K562 (cell line): ENCODE results near the gene TMEM167B. TPM values are rescaled to one million over a fixed set of nuclear protein-coding genes. Genes with fewer than 3 reads are reported as not detected.

Experiments used
- ATAC-seq: fragments of 200-7000 bp; cut with Tn5 transposase; 3 replicates; pipeline ENCODE4 v1.9.1; 2020; ENCODE audit warnings: moderate library complexity
- BruUV-seq: library from RNA; stranded (reverse); fragments of 400-500 nt; replicated peaks from 2 replicates; lab custom pipeline; 2021; lab: Mats Ljungman, UMichigan
- CTCF ChIA-PET: fragments of 300-600 bp; formaldehyde crosslinking; extraction: SDS; loops from one replicate; lab custom pipeline; 2021; ENCODE audit warnings: low intra/inter-chr PET ratio; lab: Yijun Ruan, JAX
- POLR2A ChIA-PET: fragments of 300-600, 350-650 bp; sonication (Branson Sonifier 250); formaldehyde crosslinking; extraction: SDS; loops from one replicate; lab custom pipeline; 2021; ENCODE audit warnings: antibody characterized with exemption, inconsistent platforms; lab: Yijun Ruan, JAX
- DNase-seq, 4 experiments: peaks; one replicate each; pipeline versions ENCODE4 v3.0.0 to v3.0.0-alpha.2; 2011 to 2018; ENCODE audit warnings: low spot score in 3 of 4, mixed read lengths in 3 of 4; ENCODE audit errors: extremely low read depth in 1 of 4
- FAIRE-seq: peaks from 2 replicates; lab custom pipeline; 2011; peaks lifted over from hg19 to GRCh38; lab: Jason Lieb, UNC
- H2AFZ ChIP-seq: 2 replicates; pipeline ENCODE4 v1.6.0; 2011; ENCODE audit warnings: low read depth, low read length, control low read depth, inconsistent platforms
- H3K27ac ChIP-seq: fragments of 200-600 bp; 3 replicates; pipeline ENCODE4 v1.8.0; 2011; ENCODE audit warnings: low read depth, mild to moderate bottlenecking, control low read depth, inconsistent platforms, low read length, moderate library complexity, mixed read lengths; ENCODE audit errors: extremely low read depth
- H3K27me3 ChIP-seq, 2 experiments: fragments of 300-600 bp in 1 of 2; 2 replicates in 1 of 2; 3 replicates in 1 of 2; pipeline versions ENCODE4 v1.6.0 to v1.8.0; 2011; ENCODE audit warnings: inconsistent platforms in 2 of 2, low read length in 2 of 2, mild to moderate bottlenecking in 1 of 2, mixed read lengths in 1 of 2, moderate library complexity in 1 of 2; ENCODE audit not compliant: control insufficient read depth in 2 of 2, insufficient read depth in 2 of 2
- H3K36me3 ChIP-seq: fragments of 300-600 bp; 3 replicates; pipeline ENCODE4 v1.8.0; 2011; ENCODE audit warnings: mild to moderate bottlenecking, low read length, inconsistent platforms; ENCODE audit not compliant: control insufficient read depth, insufficient read depth
- H3K4me1 ChIP-seq, 2 experiments: fragments of 200-600 bp in 1 of 2; replicated peaks in 1 of 2; 2 replicates in 1 of 2; 3 replicates in 1 of 2; pipeline versions ENCODE4 v1.5.1 to v1.8.0; 2011; ENCODE audit warnings: inconsistent platforms in 2 of 2, low read length in 2 of 2, mild to moderate bottlenecking in 1 of 2, mixed read lengths in 1 of 2, moderate library complexity in 1 of 2; ENCODE audit not compliant: control insufficient read depth in 2 of 2, insufficient read depth in 2 of 2
- H3K4me2 ChIP-seq: 2 replicates; pipeline ENCODE4 v1.6.1; 2011; ENCODE audit warnings: low read length, control low read depth, inconsistent platforms, mixed read lengths; ENCODE audit not compliant: insufficient read depth
- H3K4me3 ChIP-seq: fragments of 200-600 bp; sonication (generic), shearing (Covaris generic); 2 replicates; pipeline ENCODE4 v1.5.1; 2016; ENCODE audit warnings: control low read depth, inconsistent platforms
- H3K79me2 ChIP-seq: fragments of 200-600 bp; 3 replicates; pipeline ENCODE4 v1.8.0; 2011; ENCODE audit warnings: low read length, inconsistent platforms; ENCODE audit not compliant: control insufficient read depth, insufficient read depth
- H3K9ac ChIP-seq, 2 experiments: 2 replicates each; pipeline versions ENCODE4 v1.6.0 to v1.6.1; 2011; ENCODE audit warnings: low read depth in 2 of 2, low read length in 2 of 2, control low read depth in 1 of 2, inconsistent platforms in 1 of 2, mild to moderate bottlenecking in 1 of 2, mixed read lengths in 1 of 2; ENCODE audit not compliant: insufficient read depth in 1 of 2
- H3K9me1 ChIP-seq: one replicate; pipeline ENCODE4 v1.6.0; 2011; ENCODE audit warnings: inconsistent platforms, mild to moderate bottlenecking, low read length, moderate library complexity; ENCODE audit not compliant: control insufficient read depth, insufficient read depth
- H3K9me3 ChIP-seq: replicated peaks from 2 replicates; pipeline ENCODE4 v1.5.1; 2011; ENCODE audit warnings: low read depth, low read length, inconsistent platforms; ENCODE audit not compliant: control insufficient read depth, insufficient read depth
- H4K20me1 ChIP-seq: replicated peaks from 2 replicates; pipeline ENCODE4 v1.6.1; 2011; ENCODE audit warnings: low read length, inconsistent platforms, mixed read lengths; ENCODE audit not compliant: control insufficient read depth, insufficient read depth
- BRCA1 ChIP-seq, 2 experiments: fragments of 450-650 bp in 1 of 2; sonication (generic) in 1 of 2; formaldehyde crosslinking in 1 of 2; IDR thresholded peaks; 2 replicates each; pipeline versions ENCODE4 v1.5.0 to v1.6.1; 2017 to 2020; ENCODE audit warnings: mild to moderate bottlenecking in 1 of 2, missing genetic modification reagents in 1 of 2
- BRF1 ChIP-seq: IDR thresholded peaks from 3 replicates; pipeline ENCODE4 v1.6.1; 2011; ENCODE audit warnings: borderline replicate concordance, mild to moderate bottlenecking; ENCODE audit not compliant: insufficient read length; ENCODE audit errors: extremely low read depth
- ELF2 ChIP-seq: fragments of 250-450 bp; sonication (Bioruptor Pico); IDR thresholded peaks from 2 replicates; pipeline ENCODE4 v1.5.0; 2021; ENCODE audit warnings: mild to moderate bottlenecking
- NCOA6 ChIP-seq: fragments of 450-650 bp; IDR thresholded peaks from 2 replicates; pipeline ENCODE4 v1.6.1; 2017; ENCODE audit warnings: mild to moderate bottlenecking
- PURB ChIP-seq: sonication (generic); formaldehyde crosslinking; IDR thresholded peaks from 2 replicates; pipeline ENCODE4 v1.9.0; 2021; ENCODE audit warnings: low read depth, mild to moderate bottlenecking, missing genetic modification reagents
- RUNX1 ChIP-seq: sonication (generic); IDR thresholded peaks from 2 replicates; pipeline ENCODE4 v1.6.1; 2016; ENCODE audit warnings: antibody characterized with exemption, low read depth
- SOX6 ChIP-seq: fragments of 450-650 bp; IDR thresholded peaks from 2 replicates; pipeline ENCODE4 v1.6.1; 2014; ENCODE audit warnings: mild to moderate bottlenecking
- TAF1 ChIP-seq: IDR thresholded peaks from 2 replicates; pipeline ENCODE4 v1.6.1; 2011; ENCODE audit warnings: mild to moderate bottlenecking, low read length, moderate library complexity; ENCODE audit not compliant: insufficient read depth, control insufficient read depth, severe bottlenecking; ENCODE audit errors: extremely low read depth
- ZNF766 ChIP-seq: fragments of 200-800 bp; sonication (Bioruptor generic); conservative IDR thresholded peaks from 2 replicates; pipeline ENCODE4 v1.6.1; 2016; ENCODE audit warnings: missing genetic modification characterization, missing compliant biosample characterization
- WGBS: fragments of 100-300 bp; shearing (Covaris generic); methylation state at CpG from one replicate; pipeline ENCODE4 v1.1.6; 2016; ENCODE audit warnings: low coverage, mixed read lengths; ENCODE audit not compliant: insufficient coverage; ENCODE audit errors: missing lambda C conversion rate; 5-methylcytosine and 5-hydroxymethylcytosine counted together
- in situ Hi-C: fragments of 300-500 bp; cut with MboI; formaldehyde crosslinking; loops from 4 replicates; pipeline ENCODE4 v1.15.0; 2018; ENCODE audit warnings: inconsistent platforms, mixed read lengths
- intact Hi-C: fragments of 100-400 bp; cut with micrococcal nuclease; formaldehyde crosslinking; loops from 2 replicates; pipeline ENCODE4 v1.14.2; 2022
- polyA plus RNA-seq, 8 experiments: library from polyadenylated mRNA; depleted of rRNA in 4 of 8; stranded (reverse) in 5 of 8; unstranded in 3 of 8; fragments of >200 nt; fragmentation: Nextera tagmentation in 2 of 8; fragmentation: Illumina TruSeq in 1 of 8; extraction: Ambion mirVana in 2 of 8; extraction: Trizol in 1 of 8; gene quantifications; 2 replicates each; pipeline versions ENCODE4 v1.2.1 to v1.2.3, GENCODE V29; 2011 to 2014; ENCODE audit warnings: inconsistent platforms in 1 of 8, missing spikeins in 1 of 8
- total RNA-seq, 7 experiments: library from RNA; depleted of rRNA in 6 of 7; stranded (reverse); fragments of >200 nt in 6 of 7; fragmentation: Illumina TruSeq in 2 of 7; extraction: Trizol in 2 of 7; gene quantifications; 2 replicates each; pipeline versions ENCODE4 v1.2.1 to v1.2.3, GENCODE V29; 2011 to 2021; ENCODE audit warnings: low replicate concordance in 1 of 7
- TF ChIP-seq, protein P1 (sequence below): IDR thresholded peaks from 3 replicates; pipeline ENCODE4 v1.6.1; 2011; ENCODE audit warnings: borderline replicate concordance, mild to moderate bottlenecking, moderate library complexity; ENCODE audit not compliant: insufficient read length; ENCODE audit errors: extremely low read depth
- TF ChIP-seq, protein P2 (sequence below): fragments of 450-650 bp; formaldehyde crosslinking; IDR thresholded peaks from 2 replicates; pipeline ENCODE4 v1.4.0; 2020; ENCODE audit warnings: mild to moderate bottlenecking
- TF ChIP-seq, protein P3 (sequence below), 3 experiments: fragments of 200-800 bp in 1 of 3; fragments of 250-450 bp in 1 of 3; fragments of 450-650 bp in 1 of 3; sonication (Bioruptor Pico) in 1 of 3; sonication (Bioruptor generic) in 1 of 3; formaldehyde crosslinking in 1 of 3; IDR thresholded peaks; 2 replicates each; pipeline versions ENCODE4 v1.6.1 to v1.8.0; 2016 to 2022; ENCODE audit warnings: mild to moderate bottlenecking in 2 of 3, missing genetic modification characterization in 2 of 3, missing compliant biosample characterization in 1 of 3, moderate library complexity in 1 of 3

Gene TMEM167B
- total and polyA plus RNA-seq, 9 of the 15 experiments (the other 6 are each of a cell fraction or from before 2014, with no cell fraction given) = 17.2 to 36.4 (median 32.2) TPM

DNA sequence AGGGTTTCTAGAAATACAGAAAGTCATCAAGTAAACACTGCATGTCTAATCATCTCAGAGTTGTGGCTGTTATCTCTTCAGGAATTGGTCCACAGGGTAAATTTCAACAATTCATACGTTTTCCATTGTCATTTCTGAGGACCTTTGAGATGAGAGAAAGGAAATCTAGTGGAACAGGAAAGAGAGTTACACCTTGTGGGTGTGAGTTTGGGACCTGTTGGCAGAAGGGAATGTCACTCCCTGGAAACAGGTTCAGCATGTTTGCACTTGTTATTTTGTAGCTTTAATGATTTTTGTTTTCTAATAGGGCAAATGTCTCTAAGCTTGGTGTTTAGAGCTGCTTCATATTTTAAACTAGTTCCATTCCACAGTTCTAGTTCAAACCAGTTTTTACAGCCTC, 5.6 kb downstream of the TMEM167B start:
- Histone ChIP-seq H3K9me1 (no peaks in the 10 kb centered on the region), H3K4me1 (peaks cover 13 to 30% of the 10 kb centered on the region in 2 experiments), H3K4me2 (no peak overlapping the region), H3K9me3 (no peaks in the 10 kb centered on the region), H3K36me3 (peaks cover 48% of the 10 kb centered on the region), H2AFZ (no peak overlapping the region), H3K79me2 (peaks cover 65% of the 10 kb centered on the region), H3K9ac (peak overlapping the region in 1 of 2 experiments; percentile 7; a peak in 1 of 4 replicates), H4K20me1 (no peaks in the 10 kb centered on the region), H3K27ac (peak overlapping the region; percentile 18; the same call in 2 of the 3 replicates), H3K4me3 (no peak overlapping the region), H3K27me3 (no peaks in the 10 kb centered on the region)
- no peak for ATAC-seq
- CTCF ChIA-PET = no interaction called here
- FAIRE-seq = no peak
- in situ Hi-C loops (no loop called here), intact Hi-C loops (no loop called here)
- POLR2A ChIA-PET = interaction anchor here (0.6 to 1.1 kb wide), 2 partner anchors 180 to 375 kb away, joined by 3 to 4 read pairs; no protein-coding TSS in a partner anchor
- DNase-seq = no peak
- no TSS peak for BruUV-seq
- WGBS = 8% methylated on average over 1 of the region's 1 CpG
- TF ChIP-seq PURB (CRISPR knock-in tag) (no peak), SOX6 (peak; percentile 44; the same call in 1 of the 2 replicates), BRF1 (peak; percentile 10), ZNF766 (0 out of 2 replicates have a peak, but pooled peaks have one; percentile 33), TAF1 (no peak), NCOA6 (no peak), RUNX1 (no peak), ELF2 (CRISPR knock-in tag) (no peak), BRCA1 (IDR thresholded peaks at IDR 0.05) (no peak), BRCA1 (CRISPR knock-in tag; IDR thresholded peaks at IDR 0.05) (no peak)
- TF ChIP-seq, protein P1, sequence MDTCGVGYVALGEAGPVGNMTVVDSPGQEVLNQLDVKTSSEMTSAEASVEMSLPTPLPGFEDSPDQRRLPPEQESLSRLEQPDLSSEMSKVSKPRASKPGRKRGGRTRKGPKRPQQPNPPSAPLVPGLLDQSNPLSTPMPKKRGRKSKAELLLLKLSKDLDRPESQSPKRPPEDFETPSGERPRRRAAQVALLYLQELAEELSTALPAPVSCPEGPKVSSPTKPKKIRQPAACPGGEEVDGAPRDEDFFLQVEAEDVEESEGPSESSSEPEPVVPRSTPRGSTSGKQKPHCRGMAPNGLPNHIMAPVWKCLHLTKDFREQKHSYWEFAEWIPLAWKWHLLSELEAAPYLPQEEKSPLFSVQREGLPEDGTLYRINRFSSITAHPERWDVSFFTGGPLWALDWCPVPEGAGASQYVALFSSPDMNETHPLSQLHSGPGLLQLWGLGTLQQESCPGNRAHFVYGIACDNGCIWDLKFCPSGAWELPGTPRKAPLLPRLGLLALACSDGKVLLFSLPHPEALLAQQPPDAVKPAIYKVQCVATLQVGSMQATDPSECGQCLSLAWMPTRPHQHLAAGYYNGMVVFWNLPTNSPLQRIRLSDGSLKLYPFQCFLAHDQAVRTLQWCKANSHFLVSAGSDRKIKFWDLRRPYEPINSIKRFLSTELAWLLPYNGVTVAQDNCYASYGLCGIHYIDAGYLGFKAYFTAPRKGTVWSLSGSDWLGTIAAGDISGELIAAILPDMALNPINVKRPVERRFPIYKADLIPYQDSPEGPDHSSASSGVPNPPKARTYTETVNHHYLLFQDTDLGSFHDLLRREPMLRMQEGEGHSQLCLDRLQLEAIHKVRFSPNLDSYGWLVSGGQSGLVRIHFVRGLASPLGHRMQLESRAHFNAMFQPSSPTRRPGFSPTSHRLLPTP = no peak
- TF ChIP-seq, protein P2, sequence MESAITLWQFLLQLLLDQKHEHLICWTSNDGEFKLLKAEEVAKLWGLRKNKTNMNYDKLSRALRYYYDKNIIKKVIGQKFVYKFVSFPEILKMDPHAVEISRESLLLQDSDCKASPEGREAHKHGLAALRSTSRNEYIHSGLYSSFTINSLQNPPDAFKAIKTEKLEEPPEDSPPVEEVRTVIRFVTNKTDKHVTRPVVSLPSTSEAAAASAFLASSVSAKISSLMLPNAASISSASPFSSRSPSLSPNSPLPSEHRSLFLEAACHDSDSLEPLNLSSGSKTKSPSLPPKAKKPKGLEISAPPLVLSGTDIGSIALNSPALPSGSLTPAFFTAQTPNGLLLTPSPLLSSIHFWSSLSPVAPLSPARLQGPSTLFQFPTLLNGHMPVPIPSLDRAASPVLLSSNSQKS (CRISPR knock-in tag) = no peak
- TF ChIP-seq, protein P3, sequence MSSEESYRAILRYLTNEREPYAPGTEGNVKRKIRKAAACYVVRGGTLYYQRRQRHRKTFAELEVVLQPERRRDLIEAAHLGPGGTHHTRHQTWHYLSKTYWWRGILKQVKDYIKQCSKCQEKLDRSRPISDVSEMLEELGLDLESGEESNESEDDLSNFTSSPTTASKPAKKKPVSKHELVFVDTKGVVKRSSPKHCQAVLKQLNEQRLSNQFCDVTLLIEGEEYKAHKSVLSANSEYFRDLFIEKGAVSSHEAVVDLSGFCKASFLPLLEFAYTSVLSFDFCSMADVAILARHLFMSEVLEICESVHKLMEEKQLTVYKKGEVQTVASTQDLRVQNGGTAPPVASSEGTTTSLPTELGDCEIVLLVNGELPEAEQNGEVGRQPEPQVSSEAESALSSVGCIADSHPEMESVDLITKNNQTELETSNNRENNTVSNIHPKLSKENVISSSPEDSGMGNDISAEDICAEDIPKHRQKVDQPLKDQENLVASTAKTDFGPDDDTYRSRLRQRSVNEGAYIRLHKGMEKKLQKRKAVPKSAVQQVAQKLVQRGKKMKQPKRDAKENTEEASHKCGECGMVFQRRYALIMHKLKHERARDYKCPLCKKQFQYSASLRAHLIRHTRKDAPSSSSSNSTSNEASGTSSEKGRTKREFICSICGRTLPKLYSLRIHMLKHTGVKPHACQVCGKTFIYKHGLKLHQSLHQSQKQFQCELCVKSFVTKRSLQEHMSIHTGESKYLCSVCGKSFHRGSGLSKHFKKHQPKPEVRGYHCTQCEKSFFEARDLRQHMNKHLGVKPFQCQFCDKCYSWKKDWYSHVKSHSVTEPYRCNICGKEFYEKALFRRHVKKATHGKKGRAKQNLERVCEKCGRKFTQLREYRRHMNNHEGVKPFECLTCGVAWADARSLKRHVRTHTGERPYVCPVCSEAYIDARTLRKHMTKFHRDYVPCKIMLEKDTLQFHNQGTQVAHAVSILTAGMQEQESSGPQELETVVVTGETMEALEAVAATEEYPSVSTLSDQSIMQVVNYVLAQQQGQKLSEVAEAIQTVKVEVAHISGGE (CRISPR knock-in tag; IDR thresholded peaks at IDR 0.05) = peak in 1 of 3 experiments; percentile 74; a peak in 1 of 6 replicates
